ENCODE measurements around the gene INTS1. TPM values are rescaled to one million over a fixed set of nuclear protein-coding genes. Genes with fewer than 3 reads are reported as not detected.
A peak's percentile ranks its signal among the peaks of the same experiment; 100 is the strongest.

The INTS1 gene
- total and polyA plus RNA-seq, 2 donors (not counting 1 experiment from before 2014, with no cell fraction given): 128 to 160 TPM

- Histone ChIP-seq H3K9ac (ENCODE audit: low read length) (peak overlapping the region; percentile 33), H3K4me3 (ENCODE audit: control extremely low read depth in 1 of 5, extremely low read depth in 1 of 5, insufficient read depth in 1 of 5, low read depth in 2 of 5, low read length in 4 of 5) (peak overlapping the region in 4 of 5 experiments; percentile 39 to 49 (median 44)), H2AFZ (ENCODE audit: insufficient read depth, low read depth, low read length, poor library complexity, severe bottlenecking) (peak overlapping the region; percentile 51), H3K9me3 (ENCODE audit: control extremely low read depth in 1 of 3, control insufficient read depth in 2 of 3, insufficient read depth in 1 of 3, low read length in 2 of 3) (no peaks in the 10 kb centered on the region), H3K4me1 (ENCODE audit: control insufficient read depth in 2 of 2, insufficient read depth in 2 of 2, low read length in 2 of 2) (peaks cover 35 to 56% of the 10 kb centered on the region in 2 donors), H3K79me2 (ENCODE audit: control insufficient read depth, insufficient read depth, low read length) (peaks cover 33% of the 10 kb centered on the region), H3K36me3 (replicated peaks in 1 of 2; ENCODE audit: control extremely low read depth in 1 of 2, control insufficient read depth in 1 of 2, extremely low read depth in 1 of 2, insufficient read depth in 2 of 2, low read length in 1 of 2) (peaks cover 0 to 14% of the 10 kb centered on the region in 2 experiments), H3K27ac (ENCODE audit: low read length in 2 of 2) (peak overlapping the region; percentile 41 to 55), H3K27me3 (replicated peaks in 1 of 4; ENCODE audit: control extremely low read depth in 1 of 4, control insufficient read depth in 3 of 4, insufficient read depth in 4 of 4, low read length in 3 of 4) (no peaks in the 10 kb centered on the region), H4K20me1 (ENCODE audit: control insufficient read depth, insufficient read depth, low read length, poor library complexity, severe bottlenecking) (peaks cover 30% of the 10 kb centered on the region), H3K4me2 (replicated peaks; ENCODE audit: low read depth, low read length, poor library complexity, severe bottlenecking) (peak overlapping the region; percentile 93)
- TF ChIP-seq CTCF (IDR thresholded peaks at IDR 0.05): no peak
- TF ChIP-seq EZH2 (IDR thresholded peaks at IDR 0.05; ENCODE audit: borderline replicate concordance, insufficient read depth, low read depth, low read length, poor library complexity, severe bottlenecking): no peak
- H3K4me1 Mint-ChIP-seq: peaks cover 47% of the 10 kb centered on the region
- ChIA-PET CTCF (interaction anchor here (0.6 to 1.8 kb wide), 6 partner anchors 12 to 843 kb away, joined by 3 to 10 read pairs (median 3); partner anchors contain the start of gene TMEM184A), POLR2A (interaction anchor here (1.4 to 1.5 kb wide), 2 partner anchors 26 to 64 kb away, joined by 4 to 6 read pairs; partner anchors contain the start of gene PSMG3)
- H3K4me3 Mint-ChIP-seq: peak overlapping the region; percentile 79
- peak; percentile 8 for ATAC-seq (ENCODE audit: low read depth)
- H3K27me3 Mint-ChIP-seq: no peaks in the 10 kb centered on the region
- WGBS (ENCODE audit: insufficient coverage): 17% methylated on average over 20 of the region's 35 CpGs
- H3K27ac Mint-ChIP-seq: peak overlapping the region; percentile 72
- intact Hi-C loops (cut with micrococcal nuclease): loop anchor here (2.0 kb wide), 1 partner anchor 47 kb away; the partner anchor contains the start of gene MICALL2
- DNase-seq: peak; percentile 57
- H3K9me3 Mint-ChIP-seq (ENCODE audit: insufficient read depth): no peaks in the 10 kb centered on the region
Observed at GRCh38 chr7:1505731-1506550, 1.8 kb upstream of the INTS1 start.

- POLR2A ChIA-PET: no interaction called here
- ATAC-seq (ENCODE audit: low read depth): no peak
- Histone ChIP-seq H3K4me2 (replicated peaks; ENCODE audit: low read depth, low read length, poor library complexity, severe bottlenecking) (peak overlapping the region; percentile 93), H3K9me3 (ENCODE audit: control extremely low read depth in 1 of 3, control insufficient read depth in 2 of 3, insufficient read depth in 1 of 3, low read length in 2 of 3) (no peaks in the 10 kb centered on the region), H3K4me1 (ENCODE audit: control insufficient read depth in 2 of 2, insufficient read depth in 2 of 2, low read length in 2 of 2) (peaks cover 28 to 47% of the 10 kb centered on the region in 2 donors), H3K27me3 (replicated peaks in 1 of 4; ENCODE audit: control extremely low read depth in 1 of 4, control insufficient read depth in 3 of 4, insufficient read depth in 4 of 4, low read length in 3 of 4) (no peaks in the 10 kb centered on the region), H3K79me2 (ENCODE audit: control insufficient read depth, insufficient read depth, low read length) (peaks cover 37% of the 10 kb centered on the region), H3K36me3 (replicated peaks in 1 of 2; ENCODE audit: control extremely low read depth in 1 of 2, control insufficient read depth in 1 of 2, extremely low read depth in 1 of 2, insufficient read depth in 2 of 2, low read length in 1 of 2) (peaks cover 0 to 26% of the 10 kb centered on the region in 2 experiments), H4K20me1 (ENCODE audit: control insufficient read depth, insufficient read depth, low read length, poor library complexity, severe bottlenecking) (peaks cover 50% of the 10 kb centered on the region), H3K27ac (ENCODE audit: low read length in 2 of 2) (peak overlapping the region in 1 of 2 donors; percentile 69), H3K9ac (ENCODE audit: low read length) (peak overlapping the region; percentile 78), H3K4me3 (ENCODE audit: control extremely low read depth in 1 of 5, extremely low read depth in 1 of 5, insufficient read depth in 1 of 5, low read depth in 2 of 5, low read length in 4 of 5) (peak overlapping the region; percentile 55 to 93 (median 77)), H2AFZ (ENCODE audit: insufficient read depth, low read depth, low read length, poor library complexity, severe bottlenecking) (peak overlapping the region; percentile 76)
- peaks cover 44% of the 10 kb centered on the region for H3K4me1 Mint-ChIP-seq
- TF ChIP-seq EZH2 (IDR thresholded peaks at IDR 0.05; ENCODE audit: borderline replicate concordance, insufficient read depth, low read depth, low read length, poor library complexity, severe bottlenecking) (no peak), CTCF (IDR thresholded peaks at IDR 0.05) (no peak)
- WGBS (ENCODE audit: insufficient coverage): 37% methylated on average over 24 of the region's 24 CpGs
- H3K4me3 Mint-ChIP-seq: peak overlapping the region; percentile 84
- peak overlapping the region; percentile 78 for H3K27ac Mint-ChIP-seq
- CTCF ChIA-PET: interaction anchor here (1.3 kb wide), 1 partner anchor 53 kb away, joined by 3 read pairs; the partner anchor contains the start of gene TMEM184A
- H3K9me3 Mint-ChIP-seq (ENCODE audit: insufficient read depth): no peaks in the 10 kb centered on the region
- no peak for DNase-seq
- intact Hi-C loops (cut with micrococcal nuclease): no loop called here
- H3K27me3 Mint-ChIP-seq: no peaks in the 10 kb centered on the region
Observed at GRCh38 chr7:1503390-1503789, 799 bp downstream of the INTS1 start.

All from B cell (primary cell).